Measurements from ENCODE around the gene MCC.

MCC gene

GRCh38 chr5:113252066-113252465, 236.2 kb downstream of the MCC start:
- H3K27ac Mint-ChIP-seq = no peak overlapping the region
- H3K36me3 Mint-ChIP-seq = no peaks in the 10 kb centered on the region
- ATAC-seq (replicated peaks) (no peak), DNase-seq (no peak)
- no peaks in the 10 kb centered on the region for H3K4me1 Mint-ChIP-seq
- peaks cover 35 to 40% of the 10 kb centered on the region in 2 donors for H3K27me3 Mint-ChIP-seq
- no peaks in the 10 kb centered on the region for H3K9me3 Mint-ChIP-seq
- H3K4me3 Mint-ChIP-seq = no peak overlapping the region

- Mint-ChIP-seq H3K4me1 (peaks cover 0 to 3% of the 10 kb centered on the region in 2 donors), H3K27me3 (peaks cover 37 to 41% of the 10 kb centered on the region in 2 donors), H3K27ac (no peak overlapping the region), H3K9me3 (no peaks in the 10 kb centered on the region), H3K4me3 (no peak overlapping the region), H3K36me3 (no peaks in the 10 kb centered on the region)
- DNase-seq (no peak), ATAC-seq (replicated peaks) (no peak)
These were observed 237.8 kb downstream of the MCC start for GRCh38 chr5:113250341-113250953.

- no peak for DNase-seq
- H3K36me3 Mint-ChIP-seq = no peaks in the 10 kb centered on the region
- H3K9me3 Mint-ChIP-seq = no peaks in the 10 kb centered on the region
- peaks cover 37 to 41% of the 10 kb centered on the region in 2 donors for H3K27me3 Mint-ChIP-seq
- H3K27ac Mint-ChIP-seq = no peak overlapping the region
- ATAC-seq (replicated peaks) = no peak
- peaks cover 0 to 3% of the 10 kb centered on the region in 2 donors for H3K4me1 Mint-ChIP-seq
- H3K4me3 Mint-ChIP-seq = no peak overlapping the region
These were observed 239.0 kb downstream of the MCC start for GRCh38 chr5:113249206-113249605.

- H3K36me3 Mint-ChIP-seq = no peaks in the 10 kb centered on the region
- no peak overlapping the region for H3K4me3 Mint-ChIP-seq
- DNase-seq (no peak), ATAC-seq (replicated peaks) (no peak)
- peaks cover 0 to 3% of the 10 kb centered on the region in 2 donors for H3K4me1 Mint-ChIP-seq
- H3K27me3 Mint-ChIP-seq = peaks cover 28 to 35% of the 10 kb centered on the region in 2 donors
- no peaks in the 10 kb centered on the region for H3K9me3 Mint-ChIP-seq
- H3K27ac Mint-ChIP-seq = no peak overlapping the region
These were observed 241.8 kb downstream of the MCC start for GRCh38 chr5:113246361-113246870.

GRCh38 chr5:113245427-113246225, 242.6 kb downstream of the MCC start:
- Mint-ChIP-seq H3K27me3 (peaks cover 28 to 32% of the 10 kb centered on the region in 2 donors), H3K27ac (no peak overlapping the region), H3K4me3 (no peak overlapping the region), H3K9me3 (no peaks in the 10 kb centered on the region), H3K36me3 (no peaks in the 10 kb centered on the region), H3K4me1 (peaks cover 0 to 3% of the 10 kb centered on the region in 2 donors)
- no peak for ATAC-seq (replicated peaks)
- no peak for DNase-seq

- no peak for DNase-seq
- Mint-ChIP-seq H3K27me3 (peaks cover 26 to 32% of the 10 kb centered on the region in 2 donors), H3K27ac (no peak overlapping the region), H3K9me3 (no peaks in the 10 kb centered on the region), H3K36me3 (no peaks in the 10 kb centered on the region), H3K4me1 (peaks cover 0 to 3% of the 10 kb centered on the region in 2 donors), H3K4me3 (no peak overlapping the region)
- ATAC-seq (replicated peaks) = no peak
These were observed 243.3 kb downstream of the MCC start for GRCh38 chr5:113244966-113245365.

- peaks cover 0 to 3% of the 10 kb centered on the region in 2 donors for H3K4me1 Mint-ChIP-seq
- ATAC-seq (replicated peaks) (no peak), DNase-seq (no peak)
- H3K4me3 Mint-ChIP-seq = no peak overlapping the region
- peaks cover 15 to 23% of the 10 kb centered on the region in 2 donors for H3K27me3 Mint-ChIP-seq
- no peaks in the 10 kb centered on the region for H3K9me3 Mint-ChIP-seq
- no peak overlapping the region for H3K27ac Mint-ChIP-seq
- H3K36me3 Mint-ChIP-seq = no peaks in the 10 kb centered on the region
These were observed 244.9 kb downstream of the MCC start for GRCh38 chr5:113243349-113243664.

GRCh38 chr5:113242481-113243348, 245.5 kb downstream of the MCC start:
- Mint-ChIP-seq H3K27ac (no peak overlapping the region), H3K36me3 (no peaks in the 10 kb centered on the region), H3K4me3 (no peak overlapping the region), H3K9me3 (no peaks in the 10 kb centered on the region), H3K27me3 (peaks cover 16 to 25% of the 10 kb centered on the region in 2 donors), H3K4me1 (peaks cover 0 to 3% of the 10 kb centered on the region in 2 donors)
- ATAC-seq (replicated peaks) = no peak
- no peak for DNase-seq

- peaks cover 9 to 18% of the 10 kb centered on the region in 2 donors for H3K27me3 Mint-ChIP-seq
- ATAC-seq (replicated peaks) = peak; percentile 55 to 68
- H3K9me3 Mint-ChIP-seq = no peaks in the 10 kb centered on the region
- no peak for DNase-seq
- H3K4me1 Mint-ChIP-seq = peaks cover 0 to 1% of the 10 kb centered on the region in 2 donors
- H3K27ac Mint-ChIP-seq = no peak overlapping the region
- no peaks in the 10 kb centered on the region for H3K36me3 Mint-ChIP-seq
- H3K4me3 Mint-ChIP-seq = no peak overlapping the region
These were observed 247.1 kb downstream of the MCC start for GRCh38 chr5:113240951-113241726.

- Mint-ChIP-seq H3K4me1 (no peaks in the 10 kb centered on the region), H3K27ac (no peak overlapping the region), H3K9me3 (no peaks in the 10 kb centered on the region), H3K27me3 (peaks cover 9 to 21% of the 10 kb centered on the region in 2 donors), H3K36me3 (no peaks in the 10 kb centered on the region), H3K4me3 (no peak overlapping the region)
- DNase-seq = no peak
- no peak for ATAC-seq (replicated peaks)
These were observed 248.2 kb downstream of the MCC start for GRCh38 chr5:113240032-113240431.

- Mint-ChIP-seq H3K27me3 (peaks cover 13 to 28% of the 10 kb centered on the region in 2 donors), H3K4me3 (no peak overlapping the region), H3K9me3 (no peaks in the 10 kb centered on the region), H3K4me1 (no peaks in the 10 kb centered on the region), H3K36me3 (no peaks in the 10 kb centered on the region), H3K27ac (no peak overlapping the region)
- no peak for DNase-seq
- no peak for ATAC-seq (replicated peaks)
These were observed 250.4 kb downstream of the MCC start for GRCh38 chr5:113237893-113238292.

- Mint-ChIP-seq H3K27ac (no peak overlapping the region), H3K9me3 (no peaks in the 10 kb centered on the region), H3K4me3 (no peak overlapping the region), H3K4me1 (no peaks in the 10 kb centered on the region), H3K36me3 (no peaks in the 10 kb centered on the region), H3K27me3 (peaks cover 13 to 24% of the 10 kb centered on the region in 2 donors)
- ATAC-seq (replicated peaks) (no peak), DNase-seq (no peak)
These were observed 251.5 kb downstream of the MCC start for GRCh38 chr5:113236536-113237288.

GRCh38 chr5:113235884-113236283, 252.4 kb downstream of the MCC start:
- DNase-seq (no peak), ATAC-seq (replicated peaks) (no peak)
- H3K4me3 Mint-ChIP-seq = no peak overlapping the region
- peaks cover 21% of the 10 kb centered on the region in 2 donors for H3K27me3 Mint-ChIP-seq
- no peaks in the 10 kb centered on the region for H3K36me3 Mint-ChIP-seq
- H3K27ac Mint-ChIP-seq = no peak overlapping the region
- H3K9me3 Mint-ChIP-seq = no peaks in the 10 kb centered on the region
- H3K4me1 Mint-ChIP-seq = no peaks in the 10 kb centered on the region

All from stimulated activated naive B cell treated with anti-CD40 and anti-IgM and Interleukin-4, amounts not matched to agents 10 μg/mL and 1 μg/mL and 100 μg/mL, for 72 hours (primary cell).